ENCODE results near the gene FGF12. TPM values are rescaled to one million over a fixed set of nuclear protein-coding genes. Genes with fewer than 3 reads are reported as not detected.

FGF12 gene
- total RNA-seq, 1 experiment from 2014 or later, result 0.07 TPM

- Histone ChIP-seq H3K9me2 (ENCODE audit: insufficient read depth) (no peaks in the 10 kb centered on the region), H3K9me3 (ENCODE audit: control insufficient read depth in 1 of 2, insufficient read depth in 1 of 2, low read depth in 1 of 2, low read length in 2 of 2) (no peaks in the 10 kb centered on the region), H3K9ac (ENCODE audit: low read length) (no peak overlapping the region), H3K36me3 (ENCODE audit: control insufficient read depth in 1 of 2, insufficient read depth in 2 of 2, low read length in 2 of 2) (no peaks in the 10 kb centered on the region), H2AFZ (ENCODE audit: low read depth, low read length, poor library complexity, severe bottlenecking) (no peak overlapping the region), H3K27ac (ENCODE audit: low read depth, low read length) (no peak overlapping the region), H3K27me3 (ENCODE audit: insufficient read depth, low read length) (peaks cover 7% of the 10 kb centered on the region), H4K20me1 (ENCODE audit: insufficient read depth) (no peaks in the 10 kb centered on the region), H3K79me2 (ENCODE audit: insufficient read depth, low read length) (no peaks in the 10 kb centered on the region), H3K4me3 (replicated peaks in 1 of 2; ENCODE audit: low read depth in 1 of 2, low read length in 2 of 2) (no peak overlapping the region), H3K4me2 (ENCODE audit: low read length) (no peak overlapping the region), H3K4me1 (ENCODE audit: control insufficient read depth in 1 of 2, insufficient read depth in 2 of 2, low read length in 2 of 2) (no peaks in the 10 kb centered on the region)
- ChIA-PET RAD21 (ENCODE audit: low non-redundant PET in 1 of 2, low total read pairs in 2 of 2, uncharacterized antibody in 2 of 2, unreplicated experiment in 2 of 2) (no interaction called here), POLR2A (no interaction called here), CTCF (no interaction called here)
- ATAC-seq (no peak), DNase-seq (ENCODE audit: low read depth, low spot score) (no peak)
- TF ChIP-seq MAX (IDR thresholded peaks at IDR 0.05), result no peak
- no peak for TF ChIP-seq YY1 (IDR thresholded peaks at IDR 0.05; ENCODE audit: extremely low read depth, insufficient replicate concordance, low read depth, low read length)
- no peak for TF ChIP-seq POLR2AphosphoS5 (IDR thresholded peaks at IDR 0.05; ENCODE audit: low read depth, low read length)
- TF ChIP-seq ZFX (IDR thresholded peaks at IDR 0.05), result no peak
- TF ChIP-seq JUND (IDR thresholded peaks at IDR 0.05), result no peak
- no TSS peak for BruUV-seq (replicated peaks)
- intact Hi-C loops (cut with micrococcal nuclease), result no loop called here
Measured at GRCh38 chr3:192224634-192225155, 502.6 kb downstream of the FGF12 start.

- no peak overlapping the region for H3K4me2 ChIP-seq (ENCODE audit: low read length)
- H3K9me2 ChIP-seq (ENCODE audit: insufficient read depth), result no peaks in the 10 kb centered on the region
- H2AFZ ChIP-seq (ENCODE audit: low read depth, low read length, poor library complexity, severe bottlenecking), result no peak overlapping the region
- H4K20me1 ChIP-seq (ENCODE audit: insufficient read depth), result no peaks in the 10 kb centered on the region
- no peaks in the 10 kb centered on the region for H3K79me2 ChIP-seq (ENCODE audit: insufficient read depth, low read length)
- peaks cover 7% of the 10 kb centered on the region; the same call in 1 of the 2 replicates for H3K27me3 ChIP-seq (ENCODE audit: insufficient read depth, low read length)
- H3K9me3 ChIP-seq (ENCODE audit: control insufficient read depth in 1 of 2, insufficient read depth in 1 of 2, low read depth in 1 of 2, low read length in 2 of 2), result no peaks in the 10 kb centered on the region
- no peak overlapping the region for H3K9ac ChIP-seq (ENCODE audit: low read length)
- H3K36me3 ChIP-seq (ENCODE audit: control insufficient read depth in 1 of 2, insufficient read depth in 2 of 2, low read length in 2 of 2), result no peaks in the 10 kb centered on the region
- no peak overlapping the region for H3K27ac ChIP-seq (ENCODE audit: low read depth, low read length)
- BruUV-seq (replicated peaks), result no TSS peak
- intact Hi-C loops (cut with micrococcal nuclease), result no loop called here
- H3K4me3 ChIP-seq (replicated peaks in 1 of 2; ENCODE audit: low read depth in 1 of 2, low read length in 2 of 2), result no peak overlapping the region
- RAD21 ChIA-PET (ENCODE audit: low non-redundant PET in 1 of 2, low total read pairs in 2 of 2, uncharacterized antibody in 2 of 2, unreplicated experiment in 2 of 2), result no interaction called here
- ATAC-seq, result no peak
- CTCF ChIA-PET, result no interaction called here
- POLR2A ChIA-PET, result no interaction called here
- H3K4me1 ChIP-seq (ENCODE audit: control insufficient read depth in 1 of 2, insufficient read depth in 2 of 2, low read length in 2 of 2), result no peaks in the 10 kb centered on the region
- no peak for DNase-seq (ENCODE audit: low read depth, low spot score)
- TF ChIP-seq ZNF274 (IDR thresholded peaks at IDR 0.05; ENCODE audit: low read depth, low read length) (no peak), REST (IDR thresholded peaks at IDR 0.05; ENCODE audit: low read depth) (no peak), YY1 (IDR thresholded peaks at IDR 0.05; ENCODE audit: extremely low read depth, insufficient replicate concordance, low read depth, low read length) (no peak), CTCF (IDR thresholded peaks at IDR 0.05 in 2 of 3, conservative IDR thresholded peaks at IDR 0.05 in 1 of 3; ENCODE audit: borderline replicate concordance in 1 of 3, insufficient read depth in 1 of 3, low read depth in 2 of 3, low read length in 2 of 3) (no peak), SRF (IDR thresholded peaks at IDR 0.05; ENCODE audit: low read depth) (no peak), TCF7L2 (IDR thresholded peaks at IDR 0.05; ENCODE audit: borderline replicate concordance, extremely low read depth, insufficient read depth, insufficient read length) (no peak), SP1 (IDR thresholded peaks at IDR 0.05; ENCODE audit: low read depth) (no peak), CEBPB (IDR thresholded peaks at IDR 0.05; ENCODE audit: low read depth) (no peak), MAX (IDR thresholded peaks at IDR 0.05) (no peak), CBX3 (IDR thresholded peaks at IDR 0.05; ENCODE audit: low read depth) (no peak)
Measured at GRCh38 chr3:192223815-192224214, 503.5 kb downstream of the FGF12 start.
